WTC11 (cell line): ENCODE results near the gene SCG5.

Experiments used
- ATF3 ChIP-seq: sonication (generic); formaldehyde crosslinking; conservative IDR thresholded peaks from 2 replicates; pipeline ENCODE4 v1.8.1; 2022; ENCODE audit warnings: mild to moderate bottlenecking, missing genetic modification reagents
- CTCF ChIP-seq: fragments of 200-600 bp; IDR thresholded peaks from 2 replicates; pipeline ENCODE4 v1.8.0; 2022; ENCODE audit warnings: antibody characterized with exemption
- FOXJ3 ChIP-seq: sonication (generic); formaldehyde crosslinking; IDR thresholded peaks from 2 replicates; pipeline ENCODE4 v1.9.0; 2021; ENCODE audit warnings: missing genetic modification reagents, mild to moderate bottlenecking, borderline replicate concordance
- FOXP4 ChIP-seq: sonication (generic); formaldehyde crosslinking; IDR thresholded peaks from 2 replicates; pipeline ENCODE4 v1.8.0; 2022; ENCODE audit warnings: mild to moderate bottlenecking, missing genetic modification reagents
- GRHL2 ChIP-seq: fragments of 250-450 bp; sonication (Bioruptor Pico); IDR thresholded peaks from 2 replicates; pipeline ENCODE4 v1.8.0; 2022; ENCODE audit warnings: mild to moderate bottlenecking, moderate library complexity; ENCODE audit not compliant: insufficient replicate concordance, severe bottlenecking
- JAZF1 ChIP-seq: fragments of 250-450 bp; sonication (Bioruptor Pico); IDR thresholded peaks from 2 replicates; pipeline ENCODE4 v1.9.0; 2021; ENCODE audit warnings: moderate library complexity, mild to moderate bottlenecking, inconsistent platforms
- MAX ChIP-seq: sonication (generic); formaldehyde crosslinking; IDR thresholded peaks from 2 replicates; pipeline ENCODE4 v1.8.0; 2022; ENCODE audit warnings: mild to moderate bottlenecking, missing genetic modification reagents
- ZNF425 ChIP-seq: fragments of 250-450 bp; sonication (Bioruptor Pico); conservative IDR thresholded peaks from 2 replicates; pipeline ENCODE4 v1.9.0; 2021; ENCODE audit warnings: mild to moderate bottlenecking

- TF ChIP-seq ZNF425 (CRISPR knock-in tag) (no peak), JAZF1 (CRISPR knock-in tag) (no peak), CTCF (no peak), ATF3 (CRISPR knock-in tag) (no peak), GRHL2 (CRISPR knock-in tag) (no peak), MAX (CRISPR knock-in tag) (no peak), FOXJ3 (CRISPR knock-in tag) (no peak), FOXP4 (no peak)
Measured at GRCh38 chr15:32652178-32652577, 10.7 kb downstream of the SCG5 start.
